IPS-NIHi7 (cell line): ENCODE results near the gene HTRA3.

Source experiments
- DNase-seq: peaks from one replicate; pipeline ENCODE4 v3.0.0; 2012; ENCODE audit warnings: mixed read lengths; ENCODE audit errors: extremely low spot score

Gene HTRA3

GRCh38 chr4:8266508-8266907 lies 3.0 kb upstream of the HTRA3 start:
- no peak for DNase-seq

- DNase-seq, result peak; percentile 81
These were observed 2.5 kb upstream of the HTRA3 start for GRCh38 chr4:8267077-8267476.

GRCh38 chr4:8268211-8268610 lies 1.3 kb upstream of the HTRA3 start:
- no peak for DNase-seq

GRCh38 chr4:8268901-8269534 lies 536 bp upstream of the HTRA3 start:
- DNase-seq, result no peak

- DNase-seq, result no peak
These were observed 841 bp downstream of the HTRA3 start for GRCh38 chr4:8270418-8270771.

GRCh38 chr4:8270912-8271815 lies 1.6 kb downstream of the HTRA3 start:
- no peak for DNase-seq

GRCh38 chr4:8271821-8272220 lies 2.3 kb downstream of the HTRA3 start:
- DNase-seq, result no peak

GRCh38 chr4:8272472-8273428 lies 3.2 kb downstream of the HTRA3 start:
- no peak for DNase-seq

- no peak for DNase-seq
These were observed 3.9 kb downstream of the HTRA3 start for GRCh38 chr4:8273450-8273849.

- no peak for DNase-seq
These were observed 4.6 kb downstream of the HTRA3 start for GRCh38 chr4:8274066-8274652.

- DNase-seq, result peak; percentile 36
These were observed 5.4 kb downstream of the HTRA3 start for GRCh38 chr4:8274765-8275547.

- no peak for DNase-seq
These were observed 6.0 kb downstream of the HTRA3 start for GRCh38 chr4:8275548-8275910.

- no peak for DNase-seq
These were observed 7.0 kb downstream of the HTRA3 start for GRCh38 chr4:8276358-8277240.

GRCh38 chr4:8277356-8278008 lies 7.9 kb downstream of the HTRA3 start:
- no peak for DNase-seq

- no peak for DNase-seq
These were observed 8.4 kb downstream of the HTRA3 start for GRCh38 chr4:8278009-8278395.

- no peak for DNase-seq
These were observed 9.1 kb downstream of the HTRA3 start for GRCh38 chr4:8278421-8279287.

- DNase-seq, result no peak
These were observed 10.0 kb downstream of the HTRA3 start for GRCh38 chr4:8279321-8280157.
